ENCODE measurements around the gene C4A.

The C4A gene

DNA sequence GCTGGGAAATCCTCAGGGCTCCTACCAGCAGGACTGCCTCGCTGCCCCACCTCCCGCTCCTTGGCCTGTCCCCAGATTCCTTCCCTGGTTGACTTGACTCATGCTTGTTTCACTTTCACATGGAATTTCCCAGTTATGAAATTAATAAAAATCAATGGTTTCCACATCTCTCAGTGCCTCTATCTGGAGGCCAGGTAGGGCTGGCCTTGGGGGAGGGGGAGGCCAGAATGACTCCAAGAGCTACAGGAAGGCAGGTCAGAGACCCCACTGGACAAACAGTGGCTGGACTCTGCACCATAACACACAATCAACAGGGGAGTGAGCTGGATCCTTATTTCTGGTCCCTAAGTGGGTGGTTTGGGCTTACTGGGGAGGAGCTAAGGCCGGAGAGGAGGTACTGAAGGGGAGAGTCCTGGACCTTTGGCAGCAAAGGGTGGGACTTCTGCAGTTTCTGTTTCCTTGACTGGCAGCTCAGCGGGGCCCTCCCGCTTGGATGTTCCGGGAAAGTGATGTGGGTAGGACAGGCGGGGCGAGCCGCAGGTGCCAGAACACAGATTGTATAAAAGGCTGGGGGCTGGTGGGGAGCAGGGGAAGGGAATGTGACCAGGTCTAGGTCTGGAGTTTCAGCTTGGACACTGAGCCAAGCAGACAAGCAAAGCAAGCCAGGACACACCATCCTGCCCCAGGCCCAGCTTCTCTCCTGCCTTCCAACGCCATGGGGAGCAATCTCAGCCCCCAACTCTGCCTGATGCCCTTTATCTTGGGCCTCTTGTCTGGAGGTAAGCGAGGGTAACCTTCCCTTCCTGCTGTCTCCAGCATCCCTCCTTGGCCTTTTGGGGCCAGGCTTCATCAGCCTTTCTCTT lies 36.1 kb upstream of the C4A start, which contains the start of gene CFB:
Gene CFB, plus strand, starts transcription at position 589 of the 863 bp plus-strand sequence. Its CDS starts 127 bp downstream, at position 716.
- ChIA-PET CTCF (interaction anchor here (1.2 kb wide), 3 partner anchors 12 to 347 kb away, joined by 3 to 5 read pairs (median 3); no protein-coding TSS in a partner anchor), POLR2A (no interaction called here)
- DNase-seq (ENCODE audit: extremely low spot score), result no peak
- TF ChIP-seq, protein P1, sequence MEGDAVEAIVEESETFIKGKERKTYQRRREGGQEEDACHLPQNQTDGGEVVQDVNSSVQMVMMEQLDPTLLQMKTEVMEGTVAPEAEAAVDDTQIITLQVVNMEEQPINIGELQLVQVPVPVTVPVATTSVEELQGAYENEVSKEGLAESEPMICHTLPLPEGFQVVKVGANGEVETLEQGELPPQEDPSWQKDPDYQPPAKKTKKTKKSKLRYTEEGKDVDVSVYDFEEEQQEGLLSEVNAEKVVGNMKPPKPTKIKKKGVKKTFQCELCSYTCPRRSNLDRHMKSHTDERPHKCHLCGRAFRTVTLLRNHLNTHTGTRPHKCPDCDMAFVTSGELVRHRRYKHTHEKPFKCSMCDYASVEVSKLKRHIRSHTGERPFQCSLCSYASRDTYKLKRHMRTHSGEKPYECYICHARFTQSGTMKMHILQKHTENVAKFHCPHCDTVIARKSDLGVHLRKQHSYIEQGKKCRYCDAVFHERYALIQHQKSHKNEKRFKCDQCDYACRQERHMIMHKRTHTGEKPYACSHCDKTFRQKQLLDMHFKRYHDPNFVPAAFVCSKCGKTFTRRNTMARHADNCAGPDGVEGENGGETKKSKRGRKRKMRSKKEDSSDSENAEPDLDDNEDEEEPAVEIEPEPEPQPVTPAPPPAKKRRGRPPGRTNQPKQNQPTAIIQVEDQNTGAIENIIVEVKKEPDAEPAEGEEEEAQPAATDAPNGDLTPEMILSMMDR (IDR thresholded peaks at IDR 0.05; ENCODE audit: control extremely low read depth, extremely low read depth, low read depth, missing control alignments), result no peak

DNA sequence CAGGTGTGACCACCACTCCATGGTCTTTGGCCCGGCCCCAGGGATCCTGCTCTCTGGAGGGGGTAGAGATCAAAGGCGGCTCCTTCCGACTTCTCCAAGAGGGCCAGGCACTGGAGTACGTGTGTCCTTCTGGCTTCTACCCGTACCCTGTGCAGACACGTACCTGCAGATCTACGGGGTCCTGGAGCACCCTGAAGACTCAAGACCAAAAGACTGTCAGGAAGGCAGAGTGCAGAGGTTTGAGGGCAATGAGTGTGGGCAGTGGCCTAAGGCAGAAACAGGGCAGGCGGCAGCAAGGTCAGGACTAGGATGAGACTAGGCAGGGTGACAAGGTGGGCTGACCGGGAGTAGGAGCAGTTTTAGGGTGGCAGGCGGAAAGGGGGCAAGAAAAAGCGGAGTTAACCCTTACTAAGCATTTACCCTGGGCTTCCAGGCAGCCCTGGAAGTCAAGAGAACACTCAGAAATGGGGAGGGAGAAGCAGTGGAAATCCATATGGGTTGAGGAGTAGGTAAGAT lies 35.4 kb upstream of the C4A start:
- TF ChIP-seq, protein P1 (IDR thresholded peaks at IDR 0.05; ENCODE audit: control extremely low read depth, extremely low read depth, low read depth, missing control alignments), result no peak
- CTCF ChIA-PET, result interaction anchor here (1.2 kb wide), 3 partner anchors 11 to 348 kb away, joined by 3 to 5 read pairs (median 3); no protein-coding TSS in a partner anchor
- POLR2A ChIA-PET, result no interaction called here
- no peak for DNase-seq (ENCODE audit: extremely low spot score)

DNA sequence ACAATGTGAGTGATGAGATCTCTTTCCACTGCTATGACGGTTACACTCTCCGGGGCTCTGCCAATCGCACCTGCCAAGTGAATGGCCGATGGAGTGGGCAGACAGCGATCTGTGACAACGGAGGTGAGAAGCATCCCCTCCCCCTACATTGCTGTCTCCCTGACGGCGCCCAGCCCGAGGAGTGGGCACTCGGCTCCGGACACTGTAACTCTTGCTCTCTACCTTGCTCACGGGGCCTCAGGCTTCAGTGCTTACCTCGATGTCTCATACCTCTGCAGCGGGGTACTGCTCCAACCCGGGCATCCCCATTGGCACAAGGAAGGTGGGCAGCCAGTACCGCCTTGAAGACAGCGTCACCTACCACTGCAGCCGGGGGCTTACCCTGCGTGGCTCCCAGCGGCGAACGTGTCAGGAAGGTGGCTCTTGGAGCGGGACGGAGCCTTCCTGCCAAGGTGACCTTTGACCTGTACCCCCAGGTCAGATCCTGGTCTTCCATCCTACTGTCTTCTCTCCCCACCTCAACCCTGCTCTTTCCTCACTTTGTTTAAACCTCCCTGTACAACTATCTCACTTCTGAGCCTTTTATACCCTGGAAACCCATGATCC lies 34.7 kb upstream of the C4A start:
- ChIA-PET POLR2A (no interaction called here), CTCF (no interaction called here)
- DNase-seq (ENCODE audit: extremely low spot score), result no peak
- TF ChIP-seq, protein P1 (IDR thresholded peaks at IDR 0.05; ENCODE audit: control extremely low read depth, extremely low read depth, low read depth, missing control alignments), result no peak

DNA sequence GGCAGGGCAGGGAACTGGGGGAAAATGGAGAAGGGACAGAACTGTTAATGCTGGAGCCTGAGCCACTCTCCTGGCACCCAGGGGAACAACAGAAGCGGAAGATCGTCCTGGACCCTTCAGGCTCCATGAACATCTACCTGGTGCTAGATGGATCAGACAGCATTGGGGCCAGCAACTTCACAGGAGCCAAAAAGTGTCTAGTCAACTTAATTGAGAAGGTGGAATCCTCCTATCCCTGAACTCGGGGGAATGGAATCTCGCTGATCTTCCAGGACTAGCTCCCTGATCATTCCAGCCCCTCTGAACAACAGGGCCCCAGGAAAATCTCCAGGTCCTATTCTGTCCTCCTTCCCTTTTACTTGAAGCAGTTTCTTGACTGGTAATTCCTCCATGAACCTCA lies 34.0 kb upstream of the C4A start:
- ChIA-PET POLR2A (no interaction called here), CTCF (interaction anchor here (1.3 kb wide), 1 partner anchor 27 kb away, joined by 4 read pairs; no protein-coding TSS in a partner anchor)
- no peak for DNase-seq (ENCODE audit: extremely low spot score)
- TF ChIP-seq, protein P1 (IDR thresholded peaks at IDR 0.05; ENCODE audit: control extremely low read depth, extremely low read depth, low read depth, missing control alignments), result no peak

DNA sequence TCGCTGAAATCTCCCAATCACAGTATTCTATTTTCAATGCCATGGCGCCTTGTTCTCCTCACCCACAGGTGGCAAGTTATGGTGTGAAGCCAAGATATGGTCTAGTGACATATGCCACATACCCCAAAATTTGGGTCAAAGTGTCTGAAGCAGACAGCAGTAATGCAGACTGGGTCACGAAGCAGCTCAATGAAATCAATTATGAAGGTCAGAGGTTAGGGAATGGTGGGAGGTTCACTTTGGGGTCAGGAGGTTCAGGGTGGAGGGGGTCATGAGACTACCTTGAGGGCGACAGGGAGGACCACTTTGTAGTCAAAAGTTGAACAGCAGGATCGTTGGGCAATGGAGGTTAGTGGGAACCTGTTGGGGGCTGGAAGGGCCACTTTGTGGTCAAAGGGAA lies 33.6 kb upstream of the C4A start:
- ChIA-PET POLR2A (no interaction called here), CTCF (interaction anchor here (1.3 kb wide), 1 partner anchor 27 kb away, joined by 4 read pairs; no protein-coding TSS in a partner anchor)
- DNase-seq (ENCODE audit: extremely low spot score), result no peak
- TF ChIP-seq, protein P1 (IDR thresholded peaks at IDR 0.05; ENCODE audit: control extremely low read depth, extremely low read depth, low read depth, missing control alignments), result no peak

DNA sequence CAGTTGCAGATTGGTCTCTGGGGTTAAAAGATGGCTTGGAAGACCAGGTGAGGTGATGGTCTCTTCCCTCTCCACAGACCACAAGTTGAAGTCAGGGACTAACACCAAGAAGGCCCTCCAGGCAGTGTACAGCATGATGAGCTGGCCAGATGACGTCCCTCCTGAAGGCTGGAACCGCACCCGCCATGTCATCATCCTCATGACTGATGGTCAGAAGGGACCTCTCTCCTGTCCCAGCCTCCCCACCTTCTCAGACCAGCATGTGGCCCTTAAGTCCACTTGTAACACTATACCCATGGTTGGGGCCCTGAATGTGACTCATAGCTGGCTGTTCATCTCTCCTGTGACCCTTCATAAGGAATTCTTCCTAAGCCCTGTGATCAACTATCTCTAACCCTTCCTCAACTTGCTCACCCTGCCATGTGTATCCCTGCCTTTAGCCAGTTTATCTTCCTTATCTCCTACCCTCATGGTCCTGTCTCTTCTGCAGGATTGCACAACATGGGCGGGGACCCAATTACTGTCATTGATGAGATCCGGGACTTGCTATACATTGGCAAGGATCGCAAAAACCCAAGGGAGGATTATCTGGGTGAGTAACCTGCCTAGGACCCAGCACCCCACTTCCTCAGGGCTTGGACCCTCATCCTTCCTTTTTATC lies 33.0 kb upstream of the C4A start:
- no peak for DNase-seq (ENCODE audit: extremely low spot score)
- ChIA-PET CTCF (interaction anchor here (1.3 kb wide), 1 partner anchor 28 kb away, joined by 4 read pairs; no protein-coding TSS in a partner anchor), POLR2A (no interaction called here)
- TF ChIP-seq, protein P1 (IDR thresholded peaks at IDR 0.05; ENCODE audit: control extremely low read depth, extremely low read depth, low read depth, missing control alignments), result no peak
